ENCODE data around the gene KIFAP3. TPM values are rescaled to one million over a fixed set of nuclear protein-coding genes. Genes with fewer than 3 reads are reported as not detected.

Gene KIFAP3
- total and polyA plus RNA-seq, 4 donors: 7.6 to 38.7 (median 25.4) TPM

DNA sequence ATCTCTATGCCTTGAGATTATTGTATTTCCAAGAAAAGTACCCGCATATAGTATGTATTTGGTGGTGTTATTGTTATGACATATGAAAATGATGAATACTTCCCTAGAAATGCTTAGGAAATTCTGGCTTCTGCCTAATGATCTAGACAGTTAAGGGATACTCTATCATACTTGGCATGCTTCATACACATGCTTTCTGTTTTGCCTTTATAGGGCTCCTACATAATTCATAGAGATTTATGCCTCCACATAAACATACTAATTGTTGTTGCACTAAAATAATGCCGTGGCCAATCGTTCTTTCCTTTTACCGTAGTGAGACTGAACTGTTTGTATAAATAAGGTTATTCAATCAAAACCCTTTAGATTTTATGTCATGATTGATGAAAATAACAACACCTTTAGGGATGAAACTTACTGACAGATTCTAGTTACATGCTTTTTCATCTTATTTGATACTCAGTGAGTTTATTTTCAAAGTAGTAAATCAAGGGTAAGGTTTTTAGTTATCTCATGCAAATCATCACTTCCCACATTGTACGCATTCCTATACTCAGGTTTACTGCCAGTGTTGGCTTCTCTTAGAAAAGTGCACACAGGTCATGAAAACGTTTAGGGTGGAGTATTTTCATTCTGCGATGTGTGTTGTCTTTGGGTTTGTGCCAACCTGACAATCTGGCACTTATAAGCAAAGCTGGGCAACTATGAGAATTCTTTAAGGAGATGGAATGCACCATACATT, 140.3 kb downstream of the KIFAP3 start:
- H3K27ac ChIP-seq (ENCODE audit: low read depth in 1 of 2, low read length in 2 of 2): no peak overlapping the region
- intact Hi-C loops (cut with DNase I): loop anchor here (10.0 kb wide), 2 partner anchors 601 to 731 kb away; partner anchors contain the start of genes GORAB (in 1 of the 2) and PRRX1 (in 1 of the 2)
- no peaks in the 10 kb centered on the region for H3K36me3 ChIP-seq (ENCODE audit: control insufficient read depth in 1 of 2, insufficient read depth in 2 of 2, low read length in 1 of 2)
- H3K27me3 ChIP-seq (ENCODE audit: control insufficient read depth in 1 of 2, insufficient read depth in 2 of 2, low read length in 1 of 2): no peaks in the 10 kb centered on the region
- 48 to 55% methylated on average over 7 of the region's 7 CpGs for WGBS, 2 donors
- H3K4me3 ChIP-seq (ENCODE audit: low read length in 2 of 2): no peak overlapping the region
- H3K9me3 ChIP-seq (ENCODE audit: control insufficient read depth, low read length): no peaks in the 10 kb centered on the region
- peaks cover 0 to 2% of the 10 kb centered on the region in 2 donors for H3K4me1 ChIP-seq (ENCODE audit: control insufficient read depth in 1 of 2, insufficient read depth in 2 of 2, low read length in 2 of 2)
- DNase-seq (no peak), ATAC-seq (ENCODE audit: low FRiP score) (no peak)

DNA sequence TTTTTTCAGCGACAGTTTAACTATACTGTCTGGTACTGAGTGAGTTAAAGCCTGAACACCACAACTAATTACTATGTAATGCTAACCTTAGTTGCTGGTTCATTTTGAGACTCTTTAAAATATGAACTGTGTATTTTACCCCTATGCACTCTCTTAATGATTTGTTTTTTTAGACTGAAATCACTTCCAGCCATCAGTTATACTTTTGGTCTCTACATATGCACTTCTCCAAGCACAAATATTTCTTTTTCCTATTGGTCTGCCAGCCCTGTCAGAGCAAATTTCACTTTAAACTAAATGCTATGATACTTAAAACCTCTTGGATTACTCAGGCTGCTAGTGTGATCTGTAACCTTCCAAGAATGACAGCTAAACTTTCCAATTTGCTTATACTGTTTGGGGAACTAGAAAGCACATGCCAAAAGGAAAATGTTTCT, 142.7 kb downstream of the KIFAP3 start:
- H3K4me3 ChIP-seq (ENCODE audit: low read length in 2 of 2): no peak overlapping the region
- DNase-seq: no peak
- peaks cover 0 to 2% of the 10 kb centered on the region in 2 donors for H3K4me1 ChIP-seq (ENCODE audit: control insufficient read depth in 1 of 2, insufficient read depth in 2 of 2, low read length in 2 of 2)
- H3K36me3 ChIP-seq (ENCODE audit: control insufficient read depth in 1 of 2, insufficient read depth in 2 of 2, low read length in 1 of 2): no peaks in the 10 kb centered on the region
- no peaks in the 10 kb centered on the region for H3K27me3 ChIP-seq (ENCODE audit: control insufficient read depth in 1 of 2, insufficient read depth in 2 of 2, low read length in 1 of 2)
- WGBS, 2 donors: 56 to 59% methylated on average over 1 of the region's 1 CpG
- no peak overlapping the region for H3K27ac ChIP-seq (ENCODE audit: low read depth in 1 of 2, low read length in 2 of 2)
- intact Hi-C loops (cut with DNase I): loop anchor here (10.0 kb wide), 2 partner anchors 603 to 733 kb away; partner anchors contain the start of genes GORAB (in 1 of the 2) and PRRX1 (in 1 of the 2)
- no peaks in the 10 kb centered on the region for H3K9me3 ChIP-seq (ENCODE audit: control insufficient read depth, low read length)
- no peak for ATAC-seq (ENCODE audit: low FRiP score)

GRCh38 chr1:169929210-169929526, 145.3 kb downstream of the KIFAP3 start:
- no peaks in the 10 kb centered on the region for H3K4me1 ChIP-seq (ENCODE audit: control insufficient read depth in 1 of 2, insufficient read depth in 2 of 2, low read length in 2 of 2)
- H3K36me3 ChIP-seq (ENCODE audit: control insufficient read depth in 1 of 2, insufficient read depth in 2 of 2, low read length in 1 of 2): no peaks in the 10 kb centered on the region
- intact Hi-C loops (cut with DNase I): loop anchor here in 1 of 2 donors (5.0 to 10.0 kb wide), 2 partner anchors 733 to 836 kb away; partner anchors contain the start of gene PRRX1
- H3K27ac ChIP-seq (ENCODE audit: low read depth in 1 of 2, low read length in 2 of 2): no peak overlapping the region
- H3K9me3 ChIP-seq (ENCODE audit: control insufficient read depth, low read length): no peaks in the 10 kb centered on the region
- H3K4me3 ChIP-seq (ENCODE audit: low read length in 2 of 2): no peak overlapping the region
- H3K27me3 ChIP-seq (ENCODE audit: control insufficient read depth in 1 of 2, insufficient read depth in 2 of 2, low read length in 1 of 2): no peaks in the 10 kb centered on the region
- ATAC-seq (ENCODE audit: low FRiP score) (no peak), DNase-seq (no peak)
- WGBS, 2 donors: 26 to 28% methylated on average over 1 of the region's 1 CpG

- DNase-seq: no peak
- H3K4me3 ChIP-seq (ENCODE audit: low read length in 2 of 2): no peak overlapping the region
- H3K4me1 ChIP-seq (ENCODE audit: control insufficient read depth in 1 of 2, insufficient read depth in 2 of 2, low read length in 2 of 2): no peaks in the 10 kb centered on the region
- no peaks in the 10 kb centered on the region for H3K27me3 ChIP-seq (ENCODE audit: control insufficient read depth in 1 of 2, insufficient read depth in 2 of 2, low read length in 1 of 2)
- WGBS, 2 donors: 42 to 45% methylated on average over 6 of the region's 6 CpGs
- no peaks in the 10 kb centered on the region for H3K36me3 ChIP-seq (ENCODE audit: control insufficient read depth in 1 of 2, insufficient read depth in 2 of 2, low read length in 1 of 2)
- no peaks in the 10 kb centered on the region for H3K9me3 ChIP-seq (ENCODE audit: control insufficient read depth, low read length)
- peak; percentile 78 for ATAC-seq (ENCODE audit: low FRiP score)
- intact Hi-C loops (cut with DNase I): loop anchor here in 1 of 2 donors (5.0 to 10.0 kb wide), 2 partner anchors 734 to 836 kb away; partner anchors contain the start of gene PRRX1
- H3K27ac ChIP-seq (ENCODE audit: low read depth in 1 of 2, low read length in 2 of 2): no peak overlapping the region
These were observed 145.9 kb downstream of the KIFAP3 start for GRCh38 chr1:169928438-169929209.

GRCh38 chr1:169925505-169926482, 148.7 kb downstream of the KIFAP3 start:
- Histone ChIP-seq H3K9me3 (ENCODE audit: control insufficient read depth, low read length) (no peaks in the 10 kb centered on the region), H3K4me3 (ENCODE audit: low read length in 2 of 2) (no peak overlapping the region), H3K36me3 (ENCODE audit: control insufficient read depth in 1 of 2, insufficient read depth in 2 of 2, low read length in 1 of 2) (no peaks in the 10 kb centered on the region), H3K4me1 (ENCODE audit: control insufficient read depth in 1 of 2, insufficient read depth in 2 of 2, low read length in 2 of 2) (no peaks in the 10 kb centered on the region), H3K27ac (ENCODE audit: low read depth in 1 of 2, low read length in 2 of 2) (no peak overlapping the region), H3K27me3 (ENCODE audit: control insufficient read depth in 1 of 2, insufficient read depth in 2 of 2, low read length in 1 of 2) (no peaks in the 10 kb centered on the region)
- ATAC-seq (ENCODE audit: low FRiP score): no peak
- DNase-seq: no peak
- intact Hi-C loops (cut with DNase I): loop anchor here in 1 of 2 donors (5.0 to 10.0 kb wide), 2 partner anchors 737 to 839 kb away; partner anchors contain the start of gene PRRX1
- WGBS, 2 donors: 82 to 85% methylated on average over 3 of the region's 3 CpGs

DNA sequence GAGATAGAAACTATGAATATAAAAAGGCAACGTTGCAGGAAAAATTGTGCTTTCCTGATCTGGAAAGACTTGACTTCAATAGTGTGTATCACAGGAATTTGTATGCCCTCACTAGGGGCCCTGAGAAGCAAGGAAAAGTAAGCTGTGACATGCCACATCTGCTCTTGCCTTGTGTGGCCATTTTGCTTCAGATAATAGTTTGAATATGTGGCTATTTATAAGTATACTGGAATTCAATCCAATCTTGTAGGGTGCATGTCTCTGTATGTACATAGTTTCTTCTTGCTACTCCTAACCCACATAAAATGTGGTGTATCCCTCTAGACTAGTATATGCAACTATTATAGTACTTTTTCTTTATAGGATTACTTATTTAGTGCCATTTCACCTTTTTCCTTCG, 149.7 kb downstream of the KIFAP3 start:
- ATAC-seq (ENCODE audit: low FRiP score) (no peak), DNase-seq (no peak)
- H3K9me3 ChIP-seq (ENCODE audit: control insufficient read depth, low read length): no peaks in the 10 kb centered on the region
- WGBS, 2 donors: 16 to 25% methylated on average over 2 of the region's 2 CpGs
- no peaks in the 10 kb centered on the region for H3K4me1 ChIP-seq (ENCODE audit: control insufficient read depth in 1 of 2, insufficient read depth in 2 of 2, low read length in 2 of 2)
- intact Hi-C loops (cut with DNase I): loop anchor here in 1 of 2 donors (5.0 to 10.0 kb wide), 2 partner anchors 737 to 840 kb away; partner anchors contain the start of gene PRRX1
- H3K27me3 ChIP-seq (ENCODE audit: control insufficient read depth in 1 of 2, insufficient read depth in 2 of 2, low read length in 1 of 2): no peaks in the 10 kb centered on the region
- no peak overlapping the region for H3K27ac ChIP-seq (ENCODE audit: low read depth in 1 of 2, low read length in 2 of 2)
- H3K36me3 ChIP-seq (ENCODE audit: control insufficient read depth in 1 of 2, insufficient read depth in 2 of 2, low read length in 1 of 2): no peaks in the 10 kb centered on the region
- no peak overlapping the region for H3K4me3 ChIP-seq (ENCODE audit: low read length in 2 of 2)

GRCh38 chr1:169924063-169924462, 150.4 kb downstream of the KIFAP3 start:
- 98 to 99% methylated on average over 2 of the region's 2 CpGs for WGBS, 2 donors
- DNase-seq: no peak

GRCh38 chr1:169921080-169921479, 153.4 kb downstream of the KIFAP3 start:
- no peaks in the 10 kb centered on the region for H3K27me3 ChIP-seq (ENCODE audit: control insufficient read depth in 1 of 2, insufficient read depth in 2 of 2, low read length in 1 of 2)
- H3K4me1 ChIP-seq (ENCODE audit: control insufficient read depth in 1 of 2, insufficient read depth in 2 of 2, low read length in 2 of 2): no peaks in the 10 kb centered on the region
- no peak for DNase-seq
- peaks cover 2 to 3% of the 10 kb centered on the region in 2 donors for H3K36me3 ChIP-seq (ENCODE audit: control insufficient read depth in 1 of 2, insufficient read depth in 2 of 2, low read length in 1 of 2)
- WGBS, 2 donors: 97 to 99% methylated on average over 4 of the region's 4 CpGs
- no peaks in the 10 kb centered on the region for H3K9me3 ChIP-seq (ENCODE audit: control insufficient read depth, low read length)
- intact Hi-C loops (cut with DNase I): loop anchor here in 1 of 2 donors (10.0 kb wide), 1 partner anchor 844 kb away; no protein-coding TSS in a partner anchor
- no peak for ATAC-seq (ENCODE audit: low FRiP score)
- H3K27ac ChIP-seq (ENCODE audit: low read depth in 1 of 2, low read length in 2 of 2): no peak overlapping the region
- H3K4me3 ChIP-seq (ENCODE audit: low read length in 2 of 2): no peak overlapping the region

More at GRCh38 chr1:169924063-169924462, 150.4 kb downstream of the KIFAP3 start:
- Histone ChIP-seq H3K27ac (ENCODE audit: low read depth in 1 of 2, low read length in 2 of 2) (no peak overlapping the region), H3K4me3 (ENCODE audit: low read length in 2 of 2) (no peak overlapping the region), H3K4me1 (ENCODE audit: control insufficient read depth in 1 of 2, insufficient read depth in 2 of 2, low read length in 2 of 2) (no peaks in the 10 kb centered on the region), H3K9me3 (ENCODE audit: control insufficient read depth, low read length) (no peaks in the 10 kb centered on the region), H3K27me3 (ENCODE audit: control insufficient read depth in 1 of 2, insufficient read depth in 2 of 2, low read length in 1 of 2) (no peaks in the 10 kb centered on the region), H3K36me3 (ENCODE audit: control insufficient read depth in 1 of 2, insufficient read depth in 2 of 2, low read length in 1 of 2) (peaks cover 0 to under 1% of the 10 kb centered on the region in 2 donors)
- no peak for ATAC-seq (ENCODE audit: low FRiP score)
- intact Hi-C loops (cut with DNase I): loop anchor here in 1 of 2 donors (10.0 kb wide), 1 partner anchor 841 kb away; no protein-coding TSS in a partner anchor
